GM12864 (cell line): ENCODE measurements around the gene POU2F1.

Experiments used
- DNase-seq: peaks from one replicate; pipeline ENCODE4 v3.0.0-alpha.2; 2011; ENCODE audit warnings: low read depth
- H3K4me3 ChIP-seq: 2 replicates; pipeline ENCODE4 v1.5.1; 2011; ENCODE audit warnings: mild to moderate bottlenecking, low read depth, low read length, control low read depth
- TF ChIP-seq, protein P1 (sequence below): IDR thresholded peaks from 2 replicates; pipeline ENCODE4 v1.5.1; 2011; ENCODE audit warnings: low read depth, mild to moderate bottlenecking, moderate library complexity, low read length, control low read depth, inconsistent platforms; ENCODE audit errors: missing control alignments

The POU2F1 gene

DNA sequence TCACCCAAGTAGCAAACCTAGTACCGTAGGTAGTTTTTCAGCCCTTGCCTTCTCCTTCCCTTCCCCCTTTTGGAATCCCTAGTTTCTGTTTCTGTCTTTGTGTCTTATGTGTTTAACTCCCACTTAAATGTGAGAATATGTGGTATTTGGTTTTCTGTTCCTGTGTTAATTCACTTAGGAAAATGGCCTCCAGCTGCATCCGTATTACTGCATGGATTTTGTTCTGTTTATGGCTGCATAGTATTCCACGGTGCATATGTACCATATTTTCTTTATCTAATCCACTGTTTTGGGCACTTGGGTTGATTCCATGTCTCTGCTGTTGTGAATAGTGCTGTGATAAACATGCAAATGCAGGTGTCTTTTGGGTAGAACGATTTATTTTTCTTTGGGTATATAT, 138.6 kb downstream of the POU2F1 start:
- no peak overlapping the region for H3K4me3 ChIP-seq
- no peak for DNase-seq
- TF ChIP-seq, protein P1, sequence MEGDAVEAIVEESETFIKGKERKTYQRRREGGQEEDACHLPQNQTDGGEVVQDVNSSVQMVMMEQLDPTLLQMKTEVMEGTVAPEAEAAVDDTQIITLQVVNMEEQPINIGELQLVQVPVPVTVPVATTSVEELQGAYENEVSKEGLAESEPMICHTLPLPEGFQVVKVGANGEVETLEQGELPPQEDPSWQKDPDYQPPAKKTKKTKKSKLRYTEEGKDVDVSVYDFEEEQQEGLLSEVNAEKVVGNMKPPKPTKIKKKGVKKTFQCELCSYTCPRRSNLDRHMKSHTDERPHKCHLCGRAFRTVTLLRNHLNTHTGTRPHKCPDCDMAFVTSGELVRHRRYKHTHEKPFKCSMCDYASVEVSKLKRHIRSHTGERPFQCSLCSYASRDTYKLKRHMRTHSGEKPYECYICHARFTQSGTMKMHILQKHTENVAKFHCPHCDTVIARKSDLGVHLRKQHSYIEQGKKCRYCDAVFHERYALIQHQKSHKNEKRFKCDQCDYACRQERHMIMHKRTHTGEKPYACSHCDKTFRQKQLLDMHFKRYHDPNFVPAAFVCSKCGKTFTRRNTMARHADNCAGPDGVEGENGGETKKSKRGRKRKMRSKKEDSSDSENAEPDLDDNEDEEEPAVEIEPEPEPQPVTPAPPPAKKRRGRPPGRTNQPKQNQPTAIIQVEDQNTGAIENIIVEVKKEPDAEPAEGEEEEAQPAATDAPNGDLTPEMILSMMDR, result no peak

DNA sequence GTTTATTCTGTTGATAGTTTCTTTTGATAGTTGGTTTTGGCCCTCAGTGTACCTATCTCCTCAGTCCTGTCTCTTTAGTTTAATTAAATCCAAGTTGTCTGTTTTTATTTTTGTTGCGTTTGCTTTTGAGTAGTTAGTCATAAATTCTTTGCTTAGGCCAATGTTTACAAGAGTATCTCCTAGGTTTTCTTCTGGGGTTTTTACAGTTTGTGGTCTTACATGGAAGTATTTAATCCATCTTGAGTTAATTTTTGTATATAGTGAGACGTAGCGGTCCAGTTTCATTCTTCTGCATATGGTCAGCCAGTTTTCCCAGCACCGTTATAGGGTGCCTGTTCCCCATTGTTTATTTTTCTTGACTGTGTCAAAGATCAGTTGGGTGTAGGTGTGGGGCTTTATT, 139.4 kb downstream of the POU2F1 start:
- H3K4me3 ChIP-seq, result no peak overlapping the region
- TF ChIP-seq, protein P1, result no peak
- DNase-seq, result no peak

DNA sequence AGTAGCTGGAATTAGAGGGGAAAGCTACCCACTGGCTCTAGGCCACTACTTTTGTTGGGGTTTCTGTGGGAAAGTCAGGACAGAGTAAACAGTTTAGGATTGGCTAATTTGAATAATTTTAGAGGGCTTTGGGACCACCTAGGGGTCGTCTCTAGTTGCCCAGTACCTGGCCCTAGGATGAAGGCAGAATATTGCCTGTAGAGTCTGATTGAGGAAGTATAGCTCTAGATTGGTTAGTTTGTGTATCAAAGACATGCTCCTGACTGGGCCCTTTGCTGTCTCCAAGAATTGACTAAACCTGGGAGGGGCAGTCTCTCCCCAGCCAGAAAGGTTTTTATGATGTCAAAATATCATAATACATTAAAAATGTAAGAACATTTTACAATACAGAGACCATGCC, 142.0 kb downstream of the POU2F1 start:
- no peak overlapping the region for H3K4me3 ChIP-seq
- TF ChIP-seq, protein P1, result no peak
- DNase-seq, result no peak

DNA sequence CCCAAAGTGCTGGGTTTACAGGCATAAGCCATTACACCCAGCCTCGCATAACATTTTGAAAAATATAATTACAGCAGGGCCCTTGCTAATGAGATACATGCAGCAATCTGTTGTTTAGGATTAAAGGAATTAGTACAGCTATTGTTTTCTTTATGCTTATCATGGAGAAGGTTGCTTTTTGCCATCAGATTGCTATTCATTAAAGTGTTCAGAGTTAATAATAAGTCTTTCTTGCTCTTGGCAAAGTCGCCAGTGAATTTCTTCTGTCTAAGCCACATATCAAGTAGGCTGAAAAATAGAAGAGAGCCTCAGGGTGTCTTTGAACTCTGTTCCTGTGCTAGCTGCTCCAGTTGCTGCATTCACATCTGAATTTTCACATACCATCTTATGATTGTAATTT, 144.1 kb downstream of the POU2F1 start:
- no peak overlapping the region for H3K4me3 ChIP-seq
- no peak for DNase-seq
- TF ChIP-seq, protein P1, result no peak

DNA sequence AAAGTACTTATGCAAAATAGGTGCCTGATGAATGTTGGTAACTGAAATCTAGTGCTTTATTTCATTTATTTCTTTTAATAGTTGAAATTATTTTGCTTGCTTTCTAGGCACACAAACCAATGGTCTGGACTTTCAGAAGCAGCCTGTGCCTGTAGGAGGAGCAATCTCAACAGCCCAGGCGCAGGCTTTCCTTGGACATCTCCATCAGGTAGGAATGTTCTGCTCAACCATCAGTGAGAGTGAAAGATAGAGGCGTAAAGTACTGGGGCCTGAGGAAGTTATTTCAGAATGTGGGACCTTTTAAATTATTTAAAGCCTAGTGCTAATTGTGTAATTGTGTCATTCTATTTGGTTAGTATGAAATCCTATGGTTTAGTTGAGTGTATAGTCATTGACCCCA, 144.7 kb downstream of the POU2F1 start:
- DNase-seq, result no peak
- H3K4me3 ChIP-seq, result no peak overlapping the region
- TF ChIP-seq, protein P1, result no peak

DNA sequence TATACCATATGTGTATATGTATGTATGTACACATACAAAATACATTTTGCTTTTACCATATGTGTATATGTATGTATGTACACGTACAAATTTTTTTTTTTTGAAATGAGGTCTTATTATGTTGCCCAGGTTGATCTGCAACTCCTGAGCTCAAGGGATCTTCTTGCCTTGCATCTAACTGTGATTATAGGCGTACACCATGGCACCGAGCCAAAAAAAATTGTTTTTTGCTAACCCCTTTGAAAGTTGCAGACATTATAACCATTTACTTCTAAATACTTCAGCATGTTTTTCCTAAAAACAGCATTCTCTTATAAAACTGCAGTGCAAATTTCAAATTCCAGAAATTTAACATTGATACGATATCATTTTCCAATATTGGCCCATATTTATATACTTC, 147.0 kb downstream of the POU2F1 start:
- no peak overlapping the region for H3K4me3 ChIP-seq
- TF ChIP-seq, protein P1, result no peak
- DNase-seq, result no peak

DNA sequence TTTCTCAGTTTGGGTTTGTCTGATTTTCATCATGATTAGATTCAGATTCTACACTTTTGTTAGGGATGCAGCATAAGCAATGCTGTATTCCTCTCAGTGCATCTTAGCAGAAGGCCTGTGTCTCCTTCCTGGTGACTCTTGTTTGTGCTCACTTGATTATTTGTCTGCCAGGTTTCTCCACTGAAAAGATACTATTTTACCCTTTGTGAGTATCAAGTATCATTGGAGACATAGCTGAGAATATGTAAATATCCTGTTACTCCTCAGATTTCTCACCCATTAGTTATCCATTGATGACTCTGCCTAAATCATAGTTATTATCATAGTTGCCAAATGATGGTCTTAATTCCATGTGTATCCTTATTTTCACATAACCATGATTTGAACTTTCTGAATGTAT, 148.5 kb downstream of the POU2F1 start:
- TF ChIP-seq, protein P1, result no peak
- no peak for DNase-seq
- H3K4me3 ChIP-seq, result no peak overlapping the region
